ENCODE results near the gene GPR173. TPM values are rescaled to one million over a fixed set of nuclear protein-coding genes. Genes with fewer than 3 reads are reported as not detected.

The GPR173 gene
- total RNA-seq, 2 experiments from 2014 or later: 5.4 to 8.7 TPM

- Histone ChIP-seq H3K36me3 (ENCODE audit: insufficient read depth, low read length) (no peaks in the 10 kb centered on the region), H3K27ac (ENCODE audit: low read depth, low read length, poor library complexity, severe bottlenecking) (no peak overlapping the region), H4K20me1 (ENCODE audit: insufficient read depth, low read length) (no peaks in the 10 kb centered on the region), H3K4me1 (ENCODE audit: insufficient read depth, low read length, poor library complexity, severe bottlenecking) (peaks cover 19% of the 10 kb centered on the region), H3K79me2 (ENCODE audit: insufficient read depth, low read depth, low read length) (no peaks in the 10 kb centered on the region), H2AFZ (ENCODE audit: low read length) (no peak overlapping the region), H3K9me3 (ENCODE audit: low read length) (no peaks in the 10 kb centered on the region), H3K4me2 (ENCODE audit: low read length) (peak overlapping the region; percentile 74), H3K4me3 (ENCODE audit: low read depth, low read length, poor library complexity, severe bottlenecking) (peak overlapping the region; percentile 81), H3K9me2 (ENCODE audit: insufficient read depth, low read length) (no peaks in the 10 kb centered on the region)
- ChIA-PET POLR2A (no interaction called here), CTCF (ENCODE audit: unreplicated experiment) (no interaction called here)
- no TSS peak for BruUV-seq (replicated peaks)
- intact Hi-C loops (cut with micrococcal nuclease; ENCODE audit: unreplicated experiment): loop anchor here (5.0 kb wide), 1 partner anchor 52 kb away; no protein-coding TSS in a partner anchor
- DNase-seq (ENCODE audit: low spot score): no peak
- TF ChIP-seq CTCF (conservative IDR thresholded peaks at IDR 0.05; ENCODE audit: low read length) (no peak), EZH2phosphoT487 (IDR thresholded peaks at IDR 0.05; ENCODE audit: borderline replicate concordance, low read depth, low read length) (no peak)
Measured at GRCh38 chrX:53049127-53049517, 533 bp downstream of the GPR173 start.

- CTCF ChIA-PET (ENCODE audit: unreplicated experiment): no interaction called here
- intact Hi-C loops (cut with micrococcal nuclease; ENCODE audit: unreplicated experiment): no loop called here
- Histone ChIP-seq H3K4me2 (ENCODE audit: low read length) (peak overlapping the region; percentile 74), H3K36me3 (ENCODE audit: insufficient read depth, low read length) (no peaks in the 10 kb centered on the region), H3K27ac (ENCODE audit: low read depth, low read length, poor library complexity, severe bottlenecking) (no peak overlapping the region), H3K4me1 (ENCODE audit: insufficient read depth, low read length, poor library complexity, severe bottlenecking) (peaks cover 19% of the 10 kb centered on the region), H3K9me2 (ENCODE audit: insufficient read depth, low read length) (no peaks in the 10 kb centered on the region), H4K20me1 (ENCODE audit: insufficient read depth, low read length) (no peaks in the 10 kb centered on the region), H3K4me3 (ENCODE audit: low read depth, low read length, poor library complexity, severe bottlenecking) (no peak overlapping the region), H2AFZ (ENCODE audit: low read length) (no peak overlapping the region), H3K9me3 (ENCODE audit: low read length) (no peaks in the 10 kb centered on the region), H3K79me2 (ENCODE audit: insufficient read depth, low read depth, low read length) (no peaks in the 10 kb centered on the region)
- BruUV-seq (replicated peaks): no TSS peak
- TF ChIP-seq EZH2phosphoT487 (IDR thresholded peaks at IDR 0.05; ENCODE audit: borderline replicate concordance, low read depth, low read length): no peak
- no peak for TF ChIP-seq CTCF (conservative IDR thresholded peaks at IDR 0.05; ENCODE audit: low read length)
- no peak for DNase-seq (ENCODE audit: low spot score)
- POLR2A ChIA-PET: no interaction called here
Measured at GRCh38 chrX:53050841-53051240, 2.3 kb downstream of the GPR173 start.

GRCh38 chrX:53055244-53055849 is 6.8 kb downstream of the GPR173 start:
- H3K4me3 ChIP-seq (ENCODE audit: low read depth, low read length, poor library complexity, severe bottlenecking): no peak overlapping the region
- POLR2A ChIA-PET: no interaction called here
- no peak overlapping the region for H2AFZ ChIP-seq (ENCODE audit: low read length)
- no TSS peak for BruUV-seq (replicated peaks)
- no peaks in the 10 kb centered on the region for H4K20me1 ChIP-seq (ENCODE audit: insufficient read depth, low read length)
- no peaks in the 10 kb centered on the region for H3K9me2 ChIP-seq (ENCODE audit: insufficient read depth, low read length)
- H3K4me1 ChIP-seq (ENCODE audit: insufficient read depth, low read length, poor library complexity, severe bottlenecking): peaks cover 1% of the 10 kb centered on the region
- CTCF ChIA-PET (ENCODE audit: unreplicated experiment): no interaction called here
- DNase-seq (ENCODE audit: low spot score): no peak
- H3K27ac ChIP-seq (ENCODE audit: low read depth, low read length, poor library complexity, severe bottlenecking): no peak overlapping the region
- no peak for TF ChIP-seq EZH2phosphoT487 (IDR thresholded peaks at IDR 0.05; ENCODE audit: borderline replicate concordance, low read depth, low read length)
- no peak for TF ChIP-seq CTCF (conservative IDR thresholded peaks at IDR 0.05; ENCODE audit: low read length)
- no peak overlapping the region for H3K4me2 ChIP-seq (ENCODE audit: low read length)
- intact Hi-C loops (cut with micrococcal nuclease; ENCODE audit: unreplicated experiment): no loop called here
- H3K9me3 ChIP-seq (ENCODE audit: low read length): no peaks in the 10 kb centered on the region
- no peaks in the 10 kb centered on the region for H3K36me3 ChIP-seq (ENCODE audit: insufficient read depth, low read length)
- H3K79me2 ChIP-seq (ENCODE audit: insufficient read depth, low read depth, low read length): no peaks in the 10 kb centered on the region

Data from OCI-LY7 (cell line).